CD14-positive monocyte (primary cell): Measurements from ENCODE around the gene RNU1-3. TPM values are rescaled to one million over a fixed set of nuclear protein-coding genes. Genes with fewer than 3 reads are reported as not detected.
A peak's percentile ranks its signal among the peaks of the same experiment; 100 is the strongest.
"Not testable (repeated sequence)": the region's sequence is repeated elsewhere in the genome, so short reads cannot be mapped to it uniquely, and the experiment has no call there.

Experiments
- DNase-seq, 3 donors: peaks; one replicate each; pipeline ENCODE4 v3.0.0-alpha.2; 2011 to 2022
- H2AFZ ChIP-seq: 2 replicates; pipeline ENCODE4 v1.6.0; 2012; ENCODE audit warnings: mild to moderate bottlenecking, low read depth, low read length, inconsistent platforms; ENCODE audit not compliant: insufficient read depth, poor library complexity, severe bottlenecking
- H3K27ac ChIP-seq, 2 donors: 1 replicate in 1 of 2; 2 replicates in 1 of 2; pipeline ENCODE4 v1.5.1; 2012 to 2013; ENCODE audit warnings: low read length in 2 of 2, control low read depth in 1 of 2, inconsistent platforms in 1 of 2, low read depth in 1 of 2, mild to moderate bottlenecking in 1 of 2
- H3K27me3 ChIP-seq, 2 donors: one replicate each; pipeline versions ENCODE4 v1.6.0 to v1.6.1; 2011 to 2013; ENCODE audit warnings: low read length in 2 of 2; ENCODE audit not compliant: control insufficient read depth in 2 of 2, insufficient read depth in 2 of 2
- H3K36me3 ChIP-seq, 2 donors: replicated peaks in 1 of 2; 1 replicate in 1 of 2; 2 replicates in 1 of 2; pipeline versions ENCODE4 v1.5.1 to v1.6.1; 2012 to 2013; ENCODE audit warnings: low read length in 2 of 2, control low read depth in 1 of 2, inconsistent platforms in 1 of 2, mild to moderate bottlenecking in 1 of 2; ENCODE audit not compliant: insufficient read depth in 2 of 2, control insufficient read depth in 1 of 2
- H3K4me1 ChIP-seq, 2 donors: 1 replicate in 1 of 2; 2 replicates in 1 of 2; pipeline versions ENCODE4 v1.5.1 to v1.6.1; 2012 to 2013; ENCODE audit warnings: low read length in 2 of 2, control low read depth in 1 of 2, inconsistent platforms in 1 of 2, mild to moderate bottlenecking in 1 of 2, moderate library complexity in 1 of 2; ENCODE audit not compliant: insufficient read depth in 2 of 2, control insufficient read depth in 1 of 2
- H3K4me2 ChIP-seq: replicated peaks from 2 replicates; pipeline ENCODE3; 2012; ENCODE audit warnings: low read length, moderate library complexity, mild to moderate bottlenecking; ENCODE audit not compliant: poor library complexity, severe bottlenecking; ENCODE audit errors: extremely low read depth
- H3K4me3 ChIP-seq, 3 experiments: fragments of 200-600 bp in 1 of 3; sonication (generic) in 1 of 3; replicated peaks in 1 of 3; 1 replicate in 2 of 3; 2 replicates in 1 of 3; pipeline ENCODE4 v1.5.1; 2011 to 2013; ENCODE audit warnings: low read length in 3 of 3, mild to moderate bottlenecking in 3 of 3, control low read depth in 2 of 3, low read depth in 2 of 3, inconsistent platforms in 1 of 3, moderate library complexity in 1 of 3
- H3K79me2 ChIP-seq: 2 replicates; pipeline ENCODE4 v1.6.0; 2012; ENCODE audit warnings: mild to moderate bottlenecking, control low read depth, inconsistent platforms, low read length, moderate library complexity; ENCODE audit not compliant: insufficient read depth
- H3K9ac ChIP-seq: 2 replicates; pipeline ENCODE4 v1.6.0; 2017; ENCODE audit warnings: low read length, mild to moderate bottlenecking; ENCODE audit not compliant: insufficient read depth, poor library complexity, severe bottlenecking
- H3K9me3 ChIP-seq, 2 donors: replicated peaks in 1 of 2; 1 replicate in 1 of 2; 2 replicates in 1 of 2; pipeline versions ENCODE4 v1.5.1 to v1.6.1; 2012 to 2013; ENCODE audit warnings: low read length in 2 of 2, control low read depth in 1 of 2; ENCODE audit not compliant: control insufficient read depth in 1 of 2, insufficient read depth in 1 of 2
- H4K20me1 ChIP-seq: 2 replicates; pipeline ENCODE4 v1.6.0; 2012; ENCODE audit warnings: mild to moderate bottlenecking, low read length, control low read depth, moderate library complexity; ENCODE audit not compliant: insufficient read depth
- H3K27ac Mint-ChIP-seq, 7 donors: one replicate each; pipeline ENCODE4 v1.8.0; 2020; ENCODE audit warnings: mild to moderate bottlenecking in 7 of 7, mixed read lengths in 7 of 7, moderate library complexity in 6 of 7, inconsistent platforms in 2 of 7
- H3K27me3 Mint-ChIP-seq, 3 donors: one replicate each; pipeline ENCODE4 v1.8.0; 2021 to 2022; ENCODE audit warnings: low read depth in 3 of 3, mild to moderate bottlenecking in 3 of 3, mixed read lengths in 3 of 3, moderate library complexity in 3 of 3, inconsistent platforms in 1 of 3
- H3K36me3 Mint-ChIP-seq, 2 donors: one replicate each; pipeline ENCODE4 v1.8.0; 2020; ENCODE audit warnings: mixed read lengths in 2 of 2, inconsistent platforms in 1 of 2, mild to moderate bottlenecking in 1 of 2
- H3K4me1 Mint-ChIP-seq: one replicate; pipeline ENCODE4 v1.8.0; 2020; ENCODE audit warnings: mild to moderate bottlenecking, mixed read lengths
- H3K4me3 Mint-ChIP-seq, 2 donors: one replicate each; pipeline ENCODE4 v1.8.0; 2020; ENCODE audit warnings: mild to moderate bottlenecking in 2 of 2, mixed read lengths in 2 of 2, moderate library complexity in 1 of 2
- H3K9me3 Mint-ChIP-seq, 7 donors: one replicate each; pipeline ENCODE4 v1.8.0; 2020 to 2022; ENCODE audit warnings: mixed read lengths in 7 of 7, mild to moderate bottlenecking in 6 of 7, moderate library complexity in 6 of 7, inconsistent platforms in 2 of 7
- CTCF ChIP-seq: fragments of 200-600 bp; IDR thresholded peaks from one replicate; pipeline ENCODE4 v1.8.0; 2022; ENCODE audit warnings: antibody characterized with exemption, mild to moderate bottlenecking
- WGBS: methylation state at CpG from one replicate; pipeline ENCODE4 v1.1.5; 2013; ENCODE audit warnings: missing lambda C conversion rate; ENCODE audit not compliant: insufficient coverage; 5-methylcytosine and 5-hydroxymethylcytosine counted together
- intact Hi-C, 2 donors: fragments of 100-400 bp; cut with micrococcal nuclease; formaldehyde crosslinking; loops; one replicate each; pipeline versions ENCODE4 v1.15.0 to v1.15.1; 2023
- polyA plus RNA-seq, 3 donors: library from polyadenylated mRNA; depleted of rRNA in 1 of 3; unstranded in 2 of 3; stranded (reverse) in 1 of 3; fragments of 300-500 nt in 2 of 3; fragments of >200 nt in 1 of 3; fragmentation: Illumina TruSeq in 2 of 3; gene quantifications; 1 replicate in 2 of 3; 2 replicates in 1 of 3; pipeline ENCODE4 v1.2.3, GENCODE V29; 2012 to 2021

The RNU1-3 gene
- polyA plus RNA-seq, 3 donors: not detected

- H3K27ac ChIP-seq, H3K36me3 ChIP-seq, H3K4me1 Mint-ChIP-seq, H2AFZ ChIP-seq, H3K4me2 ChIP-seq, H3K27me3 ChIP-seq, DNase-seq, H3K27ac Mint-ChIP-seq, H4K20me1 ChIP-seq, H3K9me3 ChIP-seq, H3K79me2 ChIP-seq, H3K4me1 ChIP-seq, H3K36me3 Mint-ChIP-seq, H3K4me3 Mint-ChIP-seq, intact Hi-C loops, H3K4me3 ChIP-seq, H3K27me3 Mint-ChIP-seq, H3K9me3 Mint-ChIP-seq, H3K9ac ChIP-seq: not testable (repeated sequence)
- WGBS: no CpG with 5 or more reads among the region's 5 CpGs
Measured at GRCh38 chr1:16703602-16704001, 36.9 kb upstream of the RNU1-3 start.

- H3K9me3 Mint-ChIP-seq, H2AFZ ChIP-seq, H3K4me1 ChIP-seq, H3K27ac Mint-ChIP-seq, H3K27me3 Mint-ChIP-seq, H4K20me1 ChIP-seq, H3K27me3 ChIP-seq, H3K4me1 Mint-ChIP-seq, intact Hi-C loops, DNase-seq, H3K36me3 Mint-ChIP-seq, H3K4me2 ChIP-seq, H3K9ac ChIP-seq, H3K4me3 Mint-ChIP-seq, H3K27ac ChIP-seq, H3K9me3 ChIP-seq, H3K36me3 ChIP-seq, H3K4me3 ChIP-seq, H3K79me2 ChIP-seq: not testable (repeated sequence)
- peak; percentile 26 for TF ChIP-seq CTCF
- no CpG with 5 or more reads among the region's 7 CpGs for WGBS
Measured at GRCh38 chr1:16703141-16703540, 36.4 kb upstream of the RNU1-3 start.

GRCh38 chr1:16702280-16702679 lies 35.5 kb upstream of the RNU1-3 start:
- H3K4me3 Mint-ChIP-seq, H3K27me3 ChIP-seq, intact Hi-C loops, H3K27me3 Mint-ChIP-seq, H4K20me1 ChIP-seq, DNase-seq, H3K4me1 Mint-ChIP-seq, H3K9me3 ChIP-seq, H3K27ac ChIP-seq, H3K27ac Mint-ChIP-seq, H3K9me3 Mint-ChIP-seq, H3K36me3 ChIP-seq, H3K79me2 ChIP-seq, H3K4me3 ChIP-seq, H3K9ac ChIP-seq, H3K36me3 Mint-ChIP-seq, H3K4me1 ChIP-seq, H2AFZ ChIP-seq, H3K4me2 ChIP-seq: not testable (repeated sequence)
- no CpG with 5 or more reads among the region's 5 CpGs for WGBS

GRCh38 chr1:16701189-16701588 lies 34.4 kb upstream of the RNU1-3 start:
- H3K4me2 ChIP-seq, H3K4me1 Mint-ChIP-seq, H3K4me3 ChIP-seq, H3K4me1 ChIP-seq, H3K27ac ChIP-seq, H3K36me3 Mint-ChIP-seq, H3K36me3 ChIP-seq, H3K27me3 ChIP-seq, H3K9me3 Mint-ChIP-seq, H3K9ac ChIP-seq, H3K4me3 Mint-ChIP-seq, H3K79me2 ChIP-seq, intact Hi-C loops, H3K9me3 ChIP-seq, DNase-seq, H4K20me1 ChIP-seq, H3K27ac Mint-ChIP-seq, H2AFZ ChIP-seq: not testable (repeated sequence)
- no CpG with 5 or more reads among the region's 37 CpGs for WGBS
- peaks cover 3 to 12% (median 10%) of the 10 kb centered on the region in 3 donors for H3K27me3 Mint-ChIP-seq
